NCI-H345 treated with DMSO at 0.1 percent for 48 hours (cell line): ENCODE measurements around the gene CLDN34.

Experiments
- DNase-seq: peaks from one replicate; lab custom pipeline; 2025; ENCODE audit not compliant: unreplicated experiment; lab: John Stamatoyannopoulos, UW

Gene CLDN34, protein sequence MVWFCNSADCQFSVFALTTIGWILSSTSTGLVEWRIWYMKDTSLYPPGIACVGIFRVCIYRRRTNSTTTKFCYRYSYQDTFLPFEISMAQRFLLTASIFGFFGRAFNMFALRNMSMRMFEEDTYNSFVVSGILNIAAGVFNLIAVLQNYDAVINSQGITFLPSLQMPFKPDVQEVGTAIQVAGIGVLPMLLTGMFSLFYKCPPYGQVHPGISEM

DNA sequence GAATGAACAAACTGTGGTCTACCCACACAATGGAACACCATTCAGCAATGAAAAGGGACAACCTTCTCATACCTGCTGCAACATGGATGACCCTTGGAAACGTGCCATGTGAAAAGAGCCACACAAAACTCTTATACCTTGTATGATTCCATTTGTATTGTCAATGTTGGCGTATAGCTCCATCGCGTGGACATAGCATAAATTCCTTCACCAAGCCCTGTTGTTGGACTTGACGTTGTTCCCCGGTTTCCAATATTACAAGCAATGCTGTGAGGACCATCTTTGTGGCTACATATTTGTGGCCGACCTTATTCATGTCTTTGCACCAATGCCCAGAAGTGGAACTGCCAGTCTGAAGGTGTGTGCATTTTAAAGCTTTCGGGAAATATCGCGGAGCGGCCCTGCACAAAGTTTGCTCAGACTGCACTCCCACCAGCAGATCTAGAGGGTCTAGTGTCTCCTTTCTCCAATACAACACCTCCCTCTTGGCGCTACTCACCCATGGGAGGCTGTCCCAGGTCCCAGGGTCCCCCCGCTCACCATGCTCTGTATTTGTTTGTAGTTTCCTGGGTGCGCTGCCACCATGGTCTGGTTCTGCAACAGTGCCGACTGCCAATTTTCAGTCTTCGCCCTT is at the start of gene CLDN34:
TSS of gene CLDN34 (plus strand) at position 584 of the 634 bp plus-strand sequence. CDS start at position 584, 0 bp downstream.
- DNase-seq: no peak

- no peak for DNase-seq
These were observed 49.3 kb upstream of the CLDN34 start for GRCh38 chrX:9917861-9918260.

GRCh38 chrX:9919632-9920172 is 47.5 kb upstream of the CLDN34 start:
- no peak for DNase-seq

DNA sequence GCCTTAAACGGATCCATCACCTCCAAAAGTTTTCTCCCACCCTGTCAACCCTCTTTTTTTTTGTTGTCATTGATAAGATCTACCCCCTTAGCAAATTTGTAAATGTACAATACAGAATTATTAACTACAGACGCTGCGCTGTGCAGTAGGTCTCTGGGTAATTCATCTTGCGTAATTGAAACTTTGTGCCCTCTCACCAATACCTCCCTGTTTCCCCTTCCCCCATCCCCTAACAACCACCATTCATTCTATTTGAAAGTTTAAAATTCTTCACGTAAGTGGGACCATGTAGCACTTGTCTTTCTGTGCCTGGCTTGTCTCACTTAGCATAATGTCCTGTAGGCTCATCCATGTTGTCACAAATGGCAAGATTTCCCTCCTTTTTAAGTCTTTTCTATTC is 45.8 kb upstream of the CLDN34 start:
- no peak for DNase-seq

DNA sequence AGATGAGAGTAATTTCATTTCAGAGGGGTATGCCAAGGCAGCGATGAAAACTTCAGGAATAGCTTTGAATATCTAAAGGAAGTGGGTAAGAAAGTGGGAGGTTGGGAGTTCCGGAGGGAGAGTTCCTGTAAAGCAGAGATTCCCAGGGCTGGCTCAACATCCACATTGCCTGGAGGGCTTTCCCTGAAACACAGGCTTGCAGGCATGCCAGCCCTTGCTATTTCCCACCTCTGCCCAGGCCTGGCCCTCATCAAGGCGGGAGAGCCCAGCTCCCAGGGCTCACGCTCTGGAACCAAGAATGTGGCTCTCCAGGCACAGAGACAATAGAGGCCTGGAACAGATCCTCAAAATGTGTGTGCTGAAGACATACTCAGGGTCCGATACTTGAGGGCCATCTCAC is 43.8 kb upstream of the CLDN34 start:
- DNase-seq: no peak

DNA sequence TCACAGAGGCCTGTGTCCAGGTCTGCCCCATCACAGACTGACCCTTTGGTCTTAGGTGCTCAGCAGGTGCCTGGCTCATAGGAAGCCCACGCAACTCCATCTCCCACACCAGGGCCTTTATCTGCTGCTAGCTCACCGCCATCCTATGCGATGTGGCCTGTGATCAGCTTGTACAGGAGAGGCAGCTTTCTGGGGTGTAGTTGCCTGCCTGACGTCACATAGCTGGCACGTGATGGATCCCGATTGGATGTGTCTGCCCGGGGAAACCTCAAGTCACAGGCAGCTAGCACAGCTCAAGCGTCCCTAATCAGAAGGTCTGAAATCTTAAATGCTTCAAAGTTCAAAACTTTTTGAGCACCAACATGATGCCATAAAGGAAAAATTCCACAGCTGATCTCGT is 41.2 kb upstream of the CLDN34 start:
- DNase-seq: no peak

DNA sequence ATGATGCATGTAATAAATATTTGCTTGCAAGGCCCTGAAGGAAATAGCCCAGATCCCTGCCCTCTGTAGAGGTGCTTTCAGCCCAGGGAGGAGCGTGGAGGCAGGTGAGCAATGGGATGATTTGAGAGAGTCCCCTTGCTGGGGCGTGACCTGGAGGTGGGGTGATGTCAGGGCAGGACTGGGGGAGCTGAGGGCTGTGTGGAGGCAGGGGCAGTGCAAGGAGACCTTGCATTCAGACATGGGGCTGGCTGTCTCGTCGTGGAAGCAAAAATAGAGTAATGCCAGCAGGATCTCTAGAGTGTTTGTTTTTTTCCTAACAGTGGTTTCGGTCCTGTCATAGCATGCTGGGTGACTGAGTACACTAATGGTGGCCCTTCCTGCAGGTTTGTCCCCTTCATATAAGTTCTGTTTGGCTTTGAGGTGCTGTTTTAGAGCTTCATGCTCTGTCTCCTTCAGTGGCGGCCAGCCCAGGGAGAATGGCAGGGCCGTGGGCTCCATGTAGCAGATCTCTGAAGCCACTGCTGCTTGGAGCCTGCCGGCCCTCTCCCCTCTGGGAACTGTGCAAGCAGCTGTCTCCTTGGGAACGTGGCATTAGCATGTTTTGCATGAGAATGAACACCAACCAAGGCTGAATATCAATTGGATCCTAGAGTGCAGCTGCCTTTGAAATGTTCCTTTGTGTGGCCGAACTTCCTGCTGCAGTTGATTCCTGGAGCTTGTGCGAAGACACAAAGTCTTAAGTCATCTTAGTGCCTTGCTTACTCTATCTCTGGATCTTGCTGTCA is 39.3 kb upstream of the CLDN34 start:
- peak; percentile 64 for DNase-seq

GRCh38 chrX:9935436-9935835 is 31.7 kb upstream of the CLDN34 start:
- DNase-seq: no peak

DNA sequence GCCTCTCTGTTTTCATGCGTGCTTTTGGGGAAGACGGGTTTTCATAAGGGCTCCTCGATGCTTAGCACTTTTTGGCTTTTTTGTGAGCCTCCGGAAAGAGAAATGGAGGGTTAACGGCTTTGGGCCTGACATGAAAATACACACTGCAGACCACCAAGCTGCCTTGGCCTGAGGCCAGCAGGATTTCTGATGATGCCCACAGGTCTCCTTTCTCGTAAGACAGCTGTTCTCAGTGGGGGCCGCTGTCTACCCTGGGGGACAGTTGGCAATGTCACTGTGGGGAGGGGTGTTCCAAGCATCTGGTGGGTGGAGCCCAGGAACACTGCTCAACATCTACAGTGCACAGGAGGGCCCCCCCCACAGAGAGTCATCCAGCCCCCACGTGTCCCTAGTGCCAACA is 29.4 kb upstream of the CLDN34 start:
- DNase-seq: no peak

DNA sequence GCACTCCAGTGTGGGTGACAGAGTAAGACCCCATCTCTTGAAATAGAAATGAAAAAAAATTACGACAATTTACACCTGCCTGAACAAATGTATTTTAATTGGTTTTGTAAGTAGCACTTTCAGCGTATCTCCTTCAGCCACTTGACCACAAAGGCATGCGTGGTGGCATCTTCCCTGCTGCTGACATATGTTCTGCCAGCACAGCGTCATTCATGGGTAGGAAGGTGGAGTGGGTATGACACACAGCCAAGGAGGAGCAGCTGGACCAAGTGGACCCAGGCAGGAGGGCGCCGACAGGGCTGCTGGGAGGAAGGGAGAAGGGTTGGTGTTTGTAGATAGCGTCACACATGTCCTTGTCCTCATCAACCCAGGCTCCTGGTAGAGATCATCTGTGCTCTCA is 28.6 kb upstream of the CLDN34 start:
- no peak for DNase-seq

- no peak for DNase-seq
These were observed 26.7 kb upstream of the CLDN34 start for GRCh38 chrX:9940421-9940820.

DNA sequence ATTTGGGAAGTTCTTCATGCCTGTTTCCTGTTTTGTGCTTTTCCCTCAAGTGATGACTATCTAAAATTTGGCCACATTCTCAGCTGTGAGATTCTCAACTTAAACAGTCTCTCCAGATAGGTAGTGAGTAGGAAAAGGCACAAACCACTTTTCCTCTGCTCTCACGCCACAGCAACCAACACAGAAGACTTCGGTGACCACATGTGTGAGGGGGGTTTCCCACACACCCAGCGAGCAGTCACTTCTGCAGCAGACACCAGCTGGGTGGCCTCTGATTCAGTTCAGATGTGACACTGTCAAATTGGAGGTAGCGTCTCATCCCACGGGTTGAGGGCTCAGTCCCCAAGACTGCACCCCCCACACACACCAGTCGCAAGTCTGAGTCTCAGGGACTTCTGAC is 25.1 kb upstream of the CLDN34 start:
- no peak for DNase-seq

DNA sequence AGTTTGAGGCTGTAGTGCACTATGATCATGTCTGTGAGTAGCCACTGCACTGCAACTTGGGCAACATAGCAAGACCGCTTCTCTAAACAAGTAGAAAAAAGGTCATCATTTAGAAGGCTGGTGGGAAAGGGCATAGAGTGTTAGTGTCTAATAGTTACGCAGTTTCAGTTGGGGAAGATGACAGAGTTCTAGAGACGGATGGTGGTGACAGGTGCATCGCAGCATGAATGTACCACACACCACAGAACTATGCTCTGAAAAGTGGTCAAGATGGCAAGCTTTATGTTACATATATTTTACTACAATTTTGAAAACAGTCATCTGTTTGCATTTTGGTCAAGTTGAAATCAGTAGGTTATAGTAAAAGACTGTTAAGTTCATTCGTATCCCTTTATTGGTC is 23.7 kb upstream of the CLDN34 start:
- DNase-seq: no peak

DNA sequence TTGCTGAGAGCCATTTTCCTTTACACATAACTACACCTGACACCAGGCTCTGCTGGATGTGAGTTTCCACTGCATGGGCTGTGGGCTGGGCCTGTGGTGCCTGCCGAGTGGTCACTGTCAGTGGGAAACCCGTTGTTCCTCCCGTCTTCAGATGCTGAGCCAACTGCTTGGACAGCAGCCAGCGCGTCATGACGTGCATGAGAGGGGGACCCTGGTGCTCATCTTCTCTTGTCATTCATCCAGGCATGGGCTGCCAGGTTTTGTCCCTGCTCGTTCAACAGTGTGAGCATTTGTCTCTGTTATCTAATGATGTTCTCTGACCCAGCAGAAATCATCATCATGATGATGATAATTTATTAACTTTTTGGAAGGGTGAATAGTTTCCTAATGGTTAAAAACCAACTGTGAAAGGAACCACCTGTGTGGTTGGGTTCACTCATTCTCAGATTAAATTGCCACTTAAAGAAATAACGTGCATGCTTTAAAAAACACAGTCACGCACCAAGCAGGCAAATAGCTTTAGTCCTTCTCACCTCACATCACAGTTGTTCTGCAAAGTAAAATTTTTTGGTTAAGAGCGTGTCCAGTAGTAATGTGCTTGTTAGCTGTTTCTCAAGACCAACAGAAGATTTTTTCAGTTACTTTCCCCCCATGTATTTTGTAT is 19.9 kb upstream of the CLDN34 start:
- peak; percentile 37 for DNase-seq

GRCh38 chrX:9948406-9948805 is 18.8 kb upstream of the CLDN34 start:
- no peak for DNase-seq

DNA sequence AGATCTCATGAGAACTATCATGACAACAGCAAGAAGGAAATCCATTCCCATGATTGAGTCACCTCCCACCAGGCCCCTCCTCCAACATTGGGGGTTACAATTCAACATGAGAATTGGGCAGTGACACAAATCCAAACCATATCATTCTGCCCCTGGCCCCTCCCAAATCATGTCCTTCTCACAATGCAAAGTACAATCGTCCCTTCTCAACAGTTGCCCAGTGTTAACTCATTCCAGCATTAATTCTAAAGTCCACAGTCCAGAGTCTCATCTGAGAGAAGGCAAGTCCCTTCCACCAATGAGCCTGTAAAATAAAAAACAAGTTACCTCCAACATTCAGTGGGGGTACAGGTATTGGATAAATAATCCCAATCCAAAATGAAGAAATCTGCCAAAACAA is 14.9 kb upstream of the CLDN34 start:
- DNase-seq: no peak

GRCh38 chrX:9953396-9953795 is 13.8 kb upstream of the CLDN34 start:
- no peak for DNase-seq

- DNase-seq: no peak
These were observed 11.7 kb upstream of the CLDN34 start for GRCh38 chrX:9955506-9955905.

DNA sequence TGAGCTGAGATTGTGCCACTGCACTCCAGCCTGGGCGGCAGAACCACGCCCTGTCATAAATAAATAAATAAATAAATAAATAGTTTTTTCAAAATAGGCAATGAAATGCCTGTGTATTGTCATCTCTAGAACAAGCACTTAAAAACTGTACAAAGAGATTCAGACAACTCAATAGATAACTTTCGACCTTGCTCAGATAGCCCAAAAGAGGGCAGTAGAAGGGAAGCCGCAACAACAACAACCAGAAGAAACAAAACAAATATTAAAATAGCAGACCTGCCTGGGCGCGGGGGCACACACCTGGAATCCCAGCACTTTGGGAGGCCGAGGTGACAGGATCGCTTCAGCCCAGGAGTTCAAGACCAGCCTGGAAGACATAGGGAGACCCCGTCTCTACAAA is 9.4 kb upstream of the CLDN34 start:
- no peak for DNase-seq

DNA sequence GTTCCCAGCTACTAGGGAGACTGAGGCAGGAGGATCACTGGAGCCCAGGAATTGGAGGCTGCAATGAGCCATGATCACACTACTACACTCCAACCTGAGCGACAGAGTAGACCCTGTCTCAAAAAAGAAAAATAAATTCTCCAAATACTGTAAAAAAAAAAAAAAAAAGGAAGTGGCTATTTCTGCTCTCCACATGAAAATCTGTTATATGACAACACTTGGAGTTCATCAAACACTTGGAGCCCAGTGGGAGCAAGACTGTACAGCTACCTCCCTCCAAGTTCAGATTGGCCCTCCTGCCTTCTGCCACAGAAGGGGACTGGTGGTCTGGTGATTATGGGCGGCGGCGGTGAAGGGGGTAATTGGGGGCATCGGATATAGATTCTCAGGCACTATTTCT is 9.0 kb upstream of the CLDN34 start:
- DNase-seq: no peak

GRCh38 chrX:9961750-9962149 is 5.4 kb upstream of the CLDN34 start:
- no peak for DNase-seq

- no peak for DNase-seq
These were observed 10.5 kb downstream of the CLDN34 start for GRCh38 chrX:9977635-9978034.
